NCI-H1048 (cell line): ENCODE results near the gene MAIP1.

Experiments
- DNase-seq: peaks from one replicate; lab custom pipeline; 2025; lab: John Stamatoyannopoulos, UW

MAIP1 gene

DNA sequence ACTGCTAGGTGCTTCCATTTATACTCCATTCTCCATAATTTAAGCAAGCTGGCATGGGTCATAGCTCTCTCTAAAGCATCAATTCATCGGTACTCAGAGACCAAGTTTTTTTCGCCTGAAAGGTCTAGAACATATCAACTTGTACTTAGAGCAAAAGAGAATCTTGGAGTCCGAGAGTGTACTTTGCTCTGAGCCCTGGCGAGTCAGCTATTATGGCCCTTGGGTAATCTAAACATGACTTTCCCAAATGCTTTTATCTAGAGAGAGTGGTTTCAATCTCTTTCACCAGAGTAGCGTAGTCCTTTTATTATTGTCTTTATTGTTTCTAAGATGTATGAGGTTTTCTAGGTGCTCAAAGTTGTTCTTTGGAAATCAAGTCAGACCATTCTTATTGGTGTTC, 34.4 kb downstream of the MAIP1 start:
- DNase-seq: no peak

DNA sequence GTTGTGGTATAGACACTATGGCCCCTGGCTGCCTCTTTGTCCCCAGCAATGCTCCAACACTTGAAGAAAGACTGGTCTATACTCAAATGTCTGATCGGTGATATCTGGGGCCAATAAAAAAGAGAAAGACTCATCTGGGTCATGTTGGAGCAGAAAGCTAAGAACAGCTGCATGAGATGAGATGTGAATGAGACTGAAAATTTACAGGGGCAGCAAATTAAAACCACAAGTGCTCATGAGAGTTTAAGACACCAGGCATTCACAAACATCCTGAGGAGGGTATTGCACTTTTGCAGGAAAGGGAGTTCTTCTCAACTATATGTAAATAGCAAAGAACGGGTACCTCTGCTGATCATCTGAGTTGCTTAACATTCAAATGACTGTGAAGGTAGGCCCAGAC, 36.3 kb downstream of the MAIP1 start:
- no peak for DNase-seq

DNA sequence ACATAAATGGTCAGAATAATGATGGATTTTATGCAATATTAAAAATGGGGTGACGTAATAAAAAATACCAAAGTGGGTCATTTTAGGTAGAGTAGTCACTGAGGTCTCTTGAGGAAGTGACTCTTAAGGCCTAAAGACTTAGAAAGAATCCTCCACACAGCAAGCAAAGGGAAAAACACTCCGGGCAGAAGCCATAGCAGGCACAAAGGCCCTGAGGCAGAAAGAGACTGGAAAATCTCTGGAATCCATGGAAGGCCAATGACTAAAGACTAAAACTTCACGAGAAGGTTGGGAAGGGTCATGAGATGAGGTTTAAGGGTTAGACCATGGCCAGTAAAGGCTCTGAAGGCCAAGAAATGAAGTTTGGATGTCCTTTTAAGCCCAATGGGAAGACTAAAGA, 36.9 kb downstream of the MAIP1 start:
- no peak for DNase-seq

DNA sequence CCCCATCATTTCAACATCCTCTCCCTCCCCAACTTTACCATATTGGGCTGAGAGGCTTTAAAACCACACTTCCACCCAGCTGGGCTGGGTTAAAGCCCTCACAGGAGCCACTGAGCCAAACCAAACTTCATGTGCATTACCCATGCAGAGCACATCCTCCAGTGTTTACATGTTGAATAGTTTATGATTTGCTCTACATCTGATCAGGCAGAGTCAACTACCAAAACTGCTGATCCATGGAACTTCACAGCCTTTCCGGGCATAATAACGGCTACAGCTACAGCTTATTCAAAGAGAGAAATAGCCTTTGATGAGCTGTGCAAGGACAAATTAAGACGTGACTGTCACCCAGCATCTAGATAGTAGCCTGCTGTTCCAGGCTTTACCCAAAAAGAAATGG, 39.0 kb downstream of the MAIP1 start:
- DNase-seq: no peak

DNA sequence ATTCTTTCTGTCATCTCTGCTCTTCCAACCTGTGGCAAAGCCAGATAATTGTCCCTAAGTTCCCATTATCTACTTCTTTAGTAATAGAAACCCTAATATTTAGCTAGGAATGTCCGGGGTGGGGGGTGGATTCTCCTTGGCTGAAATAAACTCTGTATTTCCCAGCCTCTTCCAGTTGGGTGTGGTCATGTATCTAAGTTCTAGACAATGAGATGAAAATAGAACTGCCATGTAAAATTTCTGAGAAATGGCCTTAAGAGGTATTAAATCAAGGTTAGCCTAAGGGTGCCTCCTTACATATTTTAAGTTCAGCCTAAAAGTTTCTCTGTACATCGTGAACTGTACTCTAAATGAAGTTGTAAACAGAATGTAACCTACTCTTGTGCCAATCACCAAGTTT, 39.5 kb downstream of the MAIP1 start:
- no peak for DNase-seq

DNA sequence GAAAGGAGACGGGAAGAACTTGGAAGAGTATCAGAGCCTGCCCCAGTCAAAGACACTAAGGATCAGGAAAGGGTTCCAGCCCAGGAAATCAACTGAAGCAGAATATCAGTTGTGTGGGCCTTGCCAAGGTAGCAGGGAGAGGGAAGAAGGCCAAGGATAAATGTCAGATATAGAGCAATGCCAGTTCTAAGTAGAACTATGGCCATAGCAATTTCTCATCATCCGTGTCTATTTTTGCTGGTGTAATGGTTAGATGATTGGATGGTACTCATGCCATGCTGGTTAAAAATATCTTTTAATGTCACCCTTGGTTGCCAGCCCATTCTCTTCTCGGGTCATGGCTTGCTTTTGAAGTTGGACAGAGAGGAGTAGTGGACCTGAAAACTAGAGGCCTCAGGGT, 41.9 kb downstream of the MAIP1 start:
- no peak for DNase-seq

DNA sequence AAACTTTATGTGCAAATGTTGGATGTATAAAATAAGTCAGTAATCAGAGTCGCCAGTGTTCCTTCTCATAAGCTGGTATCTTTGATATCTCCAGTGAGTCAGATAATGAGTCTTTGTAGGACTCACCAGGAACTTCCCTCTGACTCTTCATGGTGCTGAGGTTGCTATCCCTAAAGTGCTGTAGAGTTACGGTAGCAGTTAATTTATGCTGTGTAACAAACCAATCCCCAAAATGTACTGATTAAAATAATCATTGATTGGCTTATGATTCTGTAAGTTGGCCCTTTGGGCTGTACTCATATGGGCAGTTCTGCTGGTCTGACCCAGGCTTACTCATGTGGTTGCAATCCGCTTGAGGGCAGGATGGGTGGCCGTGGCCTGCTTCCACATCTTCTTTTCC, 43.8 kb downstream of the MAIP1 start:
- DNase-seq: no peak

DNA sequence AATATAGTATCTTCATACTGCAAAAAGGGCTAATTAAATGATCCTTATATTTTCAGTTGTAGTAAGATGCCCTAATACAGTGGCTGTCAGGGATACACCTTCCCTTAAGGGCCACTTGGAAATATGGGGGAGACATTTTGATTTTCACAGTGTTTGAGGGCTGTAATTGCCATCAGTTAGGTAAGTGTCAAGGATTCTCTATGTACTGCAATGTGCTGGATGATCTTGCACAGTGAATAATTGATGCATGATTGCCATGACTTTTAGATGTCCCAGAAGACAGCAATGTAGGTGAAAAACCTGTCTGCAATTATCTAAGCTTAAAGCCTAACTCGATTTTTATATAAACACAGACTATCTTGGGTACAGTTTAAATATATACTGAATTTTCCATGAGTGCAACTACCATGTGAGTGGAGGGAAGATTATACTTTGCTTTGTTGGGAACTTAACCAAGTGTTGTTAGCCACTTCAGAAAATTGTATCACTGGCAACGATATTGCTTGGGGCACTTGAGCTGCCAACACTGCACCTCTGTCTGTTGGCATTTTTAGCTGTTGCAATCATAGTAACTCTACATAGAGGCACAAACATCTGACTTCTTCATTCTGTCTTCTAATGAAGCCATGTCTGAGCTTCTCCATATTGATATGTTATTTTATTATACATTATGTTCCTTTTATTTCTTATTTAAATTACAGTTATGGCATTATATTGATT, 45.2 kb downstream of the MAIP1 start:
- DNase-seq: no peak

DNA sequence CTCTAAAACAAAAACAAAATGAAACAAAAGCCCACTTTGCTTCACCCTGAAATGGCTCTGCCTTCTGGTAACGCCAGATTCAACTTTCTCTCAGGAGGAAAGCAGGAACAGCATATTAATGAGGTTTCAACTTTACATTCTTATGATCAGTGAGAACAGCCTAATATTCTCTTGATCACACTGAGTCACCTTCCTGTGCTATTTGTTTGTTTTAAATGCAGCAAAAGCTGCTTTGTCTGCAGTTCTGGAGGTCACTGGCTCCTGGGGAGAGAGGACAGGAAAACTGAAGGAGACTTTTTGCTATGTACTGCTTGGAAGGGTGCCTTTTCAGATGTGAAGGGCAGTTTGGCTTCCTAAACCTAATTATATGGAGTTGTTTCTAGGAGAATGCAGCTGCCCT, 48.1 kb downstream of the MAIP1 start:
- DNase-seq: no peak

DNA sequence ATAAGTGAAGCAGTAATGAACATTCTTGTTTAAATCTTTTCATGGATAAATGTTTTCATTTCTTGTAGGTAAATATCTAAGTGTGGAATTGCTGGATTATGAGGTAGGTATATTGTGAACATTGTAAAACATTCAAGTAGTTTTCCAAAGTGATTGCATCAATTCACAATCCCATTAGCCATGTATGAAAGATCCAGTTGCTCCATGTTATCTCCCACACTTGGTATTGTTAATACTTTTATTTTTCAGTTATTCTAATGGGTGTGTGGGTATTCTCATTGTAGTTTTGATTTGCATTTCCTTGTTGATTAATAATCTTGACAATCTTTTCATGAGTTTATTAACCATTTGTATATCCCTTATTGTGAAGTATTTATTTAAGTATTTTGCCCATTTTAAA, 50.3 kb downstream of the MAIP1 start:
- DNase-seq: no peak

DNA sequence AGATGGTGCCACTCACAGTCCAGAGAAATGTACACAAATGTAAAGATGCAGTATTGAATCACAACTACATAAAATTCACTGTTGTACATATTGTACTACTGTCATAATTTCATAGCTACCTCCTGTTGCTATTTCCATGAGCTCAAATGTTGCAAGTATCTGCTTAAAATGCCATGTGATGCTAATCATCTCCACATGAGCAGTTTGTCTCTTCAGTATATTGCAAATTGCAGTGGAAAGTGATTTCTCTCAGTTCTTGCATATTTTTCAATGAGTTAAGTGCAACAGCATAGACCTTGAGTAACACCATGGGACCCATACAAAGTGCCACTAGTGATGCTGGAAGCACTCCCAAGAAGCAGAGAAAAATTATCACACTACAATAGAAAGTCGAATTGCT, 51.9 kb downstream of the MAIP1 start:
- DNase-seq: no peak

DNA sequence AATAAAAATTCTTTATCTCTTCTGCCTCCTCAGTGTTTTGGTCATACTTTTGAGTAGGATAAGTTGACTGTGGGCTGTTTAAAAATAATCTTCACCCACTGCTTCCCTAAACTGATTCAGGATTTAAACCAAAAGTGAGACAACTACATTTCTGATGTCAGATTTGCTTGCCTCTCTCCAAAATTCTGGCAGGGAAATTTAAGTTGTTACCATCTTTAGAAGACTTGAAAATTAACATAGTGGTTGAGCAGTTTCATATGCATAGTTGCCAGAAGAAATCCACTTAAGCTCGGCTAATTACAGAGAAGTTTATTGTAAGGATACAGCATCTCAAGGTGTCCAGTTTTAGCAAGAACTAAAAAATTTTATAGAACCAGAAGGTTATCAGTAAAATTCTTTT, 57.0 kb downstream of the MAIP1 start:
- no peak for DNase-seq
